Hair follicle dermal papilla cell (primary cell): ENCODE data around the gene CDC45. TPM values are rescaled to one million over a fixed set of nuclear protein-coding genes. Genes with fewer than 3 reads are reported as not detected.

Source experiments
- total RNA-seq: library from RNA; depleted of rRNA; stranded (reverse); fragments of >200 nt; gene quantifications from 2 replicates; pipeline ENCODE4 v1.2.3, GENCODE V29; 2012

CDC45 gene, protein sequence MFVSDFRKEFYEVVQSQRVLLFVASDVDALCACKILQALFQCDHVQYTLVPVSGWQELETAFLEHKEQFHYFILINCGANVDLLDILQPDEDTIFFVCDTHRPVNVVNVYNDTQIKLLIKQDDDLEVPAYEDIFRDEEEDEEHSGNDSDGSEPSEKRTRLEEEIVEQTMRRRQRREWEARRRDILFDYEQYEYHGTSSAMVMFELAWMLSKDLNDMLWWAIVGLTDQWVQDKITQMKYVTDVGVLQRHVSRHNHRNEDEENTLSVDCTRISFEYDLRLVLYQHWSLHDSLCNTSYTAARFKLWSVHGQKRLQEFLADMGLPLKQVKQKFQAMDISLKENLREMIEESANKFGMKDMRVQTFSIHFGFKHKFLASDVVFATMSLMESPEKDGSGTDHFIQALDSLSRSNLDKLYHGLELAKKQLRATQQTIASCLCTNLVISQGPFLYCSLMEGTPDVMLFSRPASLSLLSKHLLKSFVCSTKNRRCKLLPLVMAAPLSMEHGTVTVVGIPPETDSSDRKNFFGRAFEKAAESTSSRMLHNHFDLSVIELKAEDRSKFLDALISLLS
- 0.36 and 1.1 TPM in 2 replicates for total RNA-seq

GRCh38 chr22:19479355-19480172 lies at the start of gene CDC45:
Gene CDC45, plus strand, starts transcription at chr22:19479920. Its CDS starts 49 bp downstream, at chr22:19479969.

GRCh38 chr22:19431649-19432132 lies 48.0 kb upstream of the CDC45 start, which contains the start of gene HIRA:
Gene HIRA, minus strand, starts transcription at chr22:19431733. Its CDS starts 257 bp downstream, at chr22:19431476.

DNA sequence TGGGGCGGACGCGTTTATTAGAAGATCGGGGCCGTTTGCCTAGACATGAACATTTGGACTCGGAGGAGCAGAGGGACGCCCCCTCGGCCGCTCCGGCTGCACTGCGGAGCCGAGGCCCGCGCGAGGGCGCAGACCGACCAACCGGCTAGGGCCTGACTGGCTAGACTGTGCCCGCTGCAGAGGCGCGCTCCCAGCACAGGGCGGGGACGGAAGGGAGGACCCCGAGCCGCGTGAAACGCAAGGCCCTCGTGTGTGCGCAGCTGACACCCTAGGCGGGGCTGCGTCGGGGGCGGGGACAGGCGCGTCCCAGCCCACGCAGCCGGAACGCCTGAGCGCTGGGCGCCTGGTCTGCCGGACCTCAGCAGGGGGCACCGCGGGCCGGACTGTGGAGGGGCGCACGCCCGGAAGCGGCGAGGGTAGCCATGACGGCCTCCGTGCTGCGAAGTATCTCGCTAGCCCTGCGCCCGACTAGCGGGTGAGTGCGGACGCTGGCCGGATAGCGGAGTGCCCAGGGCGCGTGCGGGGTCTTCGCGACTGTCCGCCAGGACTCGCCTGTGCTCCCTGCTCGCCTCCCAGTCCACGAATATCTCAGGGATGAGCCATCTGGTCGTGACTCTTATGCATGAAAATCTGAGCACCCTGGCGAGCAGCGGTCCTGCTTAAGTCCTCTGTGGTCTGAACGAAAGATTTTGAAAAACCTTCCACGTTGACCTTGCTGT lies 47.4 kb upstream of the CDC45 start, which contains the start of gene MRPL40:
Gene MRPL40, plus strand, starts transcription at position 413 of the 719 bp plus-strand sequence. Its CDS starts 10 bp downstream, at position 423.

DNA sequence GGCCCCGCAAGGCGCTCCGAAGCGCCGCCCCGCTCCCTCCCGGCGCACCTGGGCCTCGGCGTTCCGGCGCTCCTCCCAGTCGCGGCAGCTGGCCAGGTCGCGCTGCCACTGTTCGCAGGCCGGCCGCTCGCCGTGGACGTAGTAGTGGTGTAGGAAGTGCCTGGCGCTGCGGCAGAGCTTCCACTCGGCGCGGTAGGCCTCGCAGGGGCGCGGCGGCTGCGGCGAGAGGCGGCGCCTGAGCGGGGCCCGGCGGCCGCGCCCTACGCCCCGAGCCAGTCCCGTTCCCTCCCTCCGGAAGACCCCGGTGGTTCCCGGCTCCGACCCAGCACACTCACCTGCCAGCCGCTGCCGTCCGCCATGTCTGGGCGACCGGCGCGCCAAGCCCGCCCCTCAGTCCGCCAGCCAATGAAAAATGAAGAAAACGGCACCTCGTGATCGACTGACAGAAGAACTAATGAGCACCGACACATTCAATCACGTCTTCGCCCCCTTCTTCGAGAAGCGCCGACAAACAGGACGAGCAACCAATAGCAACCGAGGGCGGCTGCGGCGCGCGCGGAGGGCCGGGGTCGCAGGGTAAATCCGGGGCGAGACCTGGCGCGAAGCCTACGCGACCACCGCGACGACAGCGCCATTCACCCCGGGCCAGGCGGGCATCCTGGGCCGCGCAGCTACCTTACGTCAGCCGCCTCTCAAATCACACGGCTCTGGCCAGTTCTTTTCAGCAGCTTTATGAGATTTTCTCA lies 32.2 kb upstream of the CDC45 start, which contains the start of gene C22orf39:
Gene C22orf39, minus strand, starts transcription at position 382 of the 746 bp plus-strand sequence. Its CDS starts 23 bp downstream, at position 359.

GRCh38 chr22:19478901-19479354 lies 792 bp upstream of the CDC45 start, which contains the start of gene UFD1:
Gene UFD1, minus strand, starts transcription at chr22:19479193. Its CDS starts 108 bp downstream, at chr22:19479085.

GRCh38 chr22:19524170-19525115 lies 44.7 kb downstream of the CDC45 start, which contains the start of gene CLDN5:
Gene CLDN5, minus strand, starts transcription at chr22:19524410. Its CDS starts 155 bp downstream, at chr22:19524255.

Other genes starting within 250 kb of the CDC45 start
- gene CLTCL1, start 188.2 kb upstream of the CDC45 start, total RNA-seq: 7.5 and 8.6 TPM in 2 replicates
- gene HIRA, start 48.2 kb upstream of the CDC45 start, total RNA-seq: 22.7 and 22.8 TPM in 2 replicates
- 20.9 and 25.6 TPM in 2 replicates for gene MRPL40, start 47.4 kb upstream of the CDC45 start, total RNA-seq
- gene C22orf39, start 32.2 kb upstream of the CDC45 start, total RNA-seq: 10.2 and 15.3 TPM in 2 replicates
- gene UFD1, start 727 bp upstream of the CDC45 start, total RNA-seq: 38.9 and 39.1 TPM in 2 replicates
- gene CLDN5, start 44.5 kb downstream of the CDC45 start, total RNA-seq: not detected in 2 replicates
- gene SEPTIN5, start 234.6 kb downstream of the CDC45 start, total RNA-seq: 43.6 and 47.7 TPM in 2 replicates
- gene GP1BB, start 243.6 kb downstream of the CDC45 start, total RNA-seq: 4.3 and 5.0 TPM in 2 replicates